Suppressor macrophage (primary cell): ENCODE results near the gene TMEM59L.
"Not testable (repeated sequence)": the region's sequence is repeated elsewhere in the genome, so short reads cannot be mapped to it uniquely, and the experiment has no call there.

ENCODE experiments used
- DNase-seq, 4 experiments: peaks; one replicate each; pipeline ENCODE4 v3.0.0-alpha.2; 2020 to 2022
- total RNA-seq, 17 experiments: gene quantifications; one replicate each; lab custom pipeline; 2026; ENCODE audit warnings: mixed read lengths in 6 of 17, inconsistent platforms in 3 of 17; lab: John Stamatoyannopoulos, UW

The TMEM59L gene
- 0 to 1.7 (median 0) reads per million in 17 experiments for total RNA-seq

DNA sequence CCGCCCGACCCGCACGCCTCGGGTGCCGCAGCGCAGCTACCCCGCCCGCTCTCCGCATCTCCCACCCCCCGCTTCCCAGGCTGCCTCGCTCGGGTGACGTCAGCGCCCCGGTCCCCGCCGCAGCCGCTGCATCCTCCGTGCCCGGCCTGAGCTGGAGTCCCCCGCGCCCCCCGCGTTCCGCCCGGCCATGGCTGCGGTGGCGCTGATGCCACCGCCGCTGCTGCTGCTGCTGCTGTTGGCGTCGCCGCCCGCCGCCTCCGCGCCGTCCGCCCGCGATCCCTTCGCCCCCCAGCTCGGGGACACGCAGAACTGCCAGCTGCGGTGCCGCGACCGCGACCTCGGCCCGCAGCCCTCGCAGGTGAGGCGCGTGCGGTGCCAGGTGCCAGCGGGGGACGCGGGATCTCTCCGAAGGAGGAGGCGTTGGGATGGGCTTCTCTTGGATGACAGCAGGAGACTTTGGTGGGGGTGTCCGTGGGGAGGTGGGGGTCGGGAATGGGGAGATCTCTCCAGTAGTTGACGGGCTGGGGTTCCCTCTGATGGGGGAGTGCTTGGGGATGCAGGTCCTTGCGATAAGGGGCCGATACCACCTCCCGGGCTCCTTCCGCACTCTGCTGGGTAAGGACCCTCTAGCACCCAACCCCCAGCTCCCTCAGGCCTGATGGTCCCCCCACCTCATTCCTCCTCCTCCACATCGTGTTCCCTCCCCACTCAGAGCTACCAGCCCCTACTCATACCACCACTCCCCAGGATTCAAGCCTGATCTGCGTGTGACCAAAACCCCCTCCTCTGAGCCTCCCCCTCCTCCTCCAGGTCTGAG lies at the start of gene TMEM59L:
TMEM59L (plus strand) TSS at position 99 of the 817 bp plus-strand sequence; CDS start at position 188, 89 bp downstream.
- DNase-seq = peak in 1 of 4 experiments; percentile 35

DNA sequence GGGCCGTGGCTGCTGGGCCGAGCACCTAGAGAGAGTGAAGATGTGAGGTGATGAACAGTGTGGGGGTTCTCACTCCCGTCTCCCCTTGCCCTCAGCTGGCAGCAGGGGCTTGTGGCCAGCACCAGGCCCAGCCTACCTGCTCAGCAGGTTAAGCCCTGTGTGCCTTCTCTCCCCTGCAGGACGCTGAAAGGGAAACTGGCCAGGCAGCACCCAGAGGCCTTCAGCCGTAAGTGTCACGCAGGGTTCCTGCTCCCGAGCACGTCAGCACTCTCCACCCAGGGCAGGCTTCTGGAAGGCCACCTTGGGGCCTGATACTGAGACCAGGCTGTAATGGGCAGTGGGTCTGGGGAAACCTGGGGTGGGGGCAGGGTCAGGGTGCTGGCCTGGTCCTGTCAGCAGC lies 45.7 kb upstream of the TMEM59L start:
- DNase-seq = no peak

- no peak for DNase-seq
Measured at GRCh38 chr19:18568367-18568766, 44.3 kb upstream of the TMEM59L start.

- peak; percentile 99 to 100 (median 100) for DNase-seq
Measured at GRCh38 chr19:18571564-18572344, 40.9 kb upstream of the TMEM59L start, which contains the start of gene UBA52. UBA52 (plus strand) TSS chr19:18571857; CDS start chr19:18573301, 1,444 bp downstream.

- DNase-seq = no peak
Measured at GRCh38 chr19:18574691-18575291, 37.9 kb upstream of the TMEM59L start.

- no peak for DNase-seq
Measured at GRCh38 chr19:18576383-18576782, 36.3 kb upstream of the TMEM59L start.

- DNase-seq = no peak
Measured at GRCh38 chr19:18577365-18577914, 35.2 kb upstream of the TMEM59L start.

DNA sequence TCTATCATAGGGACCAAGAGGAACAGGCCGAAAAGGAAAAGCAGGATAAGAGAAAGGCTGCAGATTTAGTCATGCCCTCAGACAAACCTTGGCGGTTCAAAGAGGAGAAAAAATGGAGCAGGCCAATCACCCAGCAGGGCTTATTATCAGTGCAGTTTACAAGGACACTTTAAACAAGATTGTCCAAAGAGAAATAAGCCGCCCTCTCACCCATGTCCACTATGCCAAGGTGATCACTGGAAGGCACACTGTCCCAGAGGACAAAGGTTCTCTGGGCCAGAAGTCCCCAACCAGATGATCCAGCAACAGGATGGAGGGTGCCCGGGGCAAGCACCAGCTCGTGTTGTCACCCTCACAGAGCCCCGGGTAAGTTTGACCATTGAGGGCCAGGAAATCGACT lies 32.4 kb upstream of the TMEM59L start:
- peak in 1 of 4 experiments; percentile 1 for DNase-seq

DNA sequence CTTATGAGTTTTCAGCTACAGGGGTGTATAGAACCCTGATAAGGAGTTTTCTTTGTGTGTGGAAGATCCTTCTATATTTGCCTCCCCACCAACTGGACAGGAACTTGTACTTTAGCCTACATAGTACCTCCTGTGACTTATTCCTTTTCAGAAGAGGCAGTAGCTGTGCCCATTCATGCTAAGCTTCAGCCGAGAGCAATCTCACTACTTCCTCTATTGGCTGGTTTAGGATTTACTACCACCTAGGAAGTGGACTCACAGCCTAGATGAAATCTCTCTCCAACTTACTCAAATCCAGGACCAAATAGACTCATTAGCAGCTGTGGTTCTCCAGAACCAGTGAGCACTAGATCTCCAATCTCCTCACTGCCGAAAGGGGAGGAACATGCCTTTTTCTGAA lies 26.4 kb upstream of the TMEM59L start:
- DNase-seq = peak; percentile 67 to 82 (median 75)

- DNase-seq = no peak
Measured at GRCh38 chr19:18587561-18587960, 25.1 kb upstream of the TMEM59L start.

DNA sequence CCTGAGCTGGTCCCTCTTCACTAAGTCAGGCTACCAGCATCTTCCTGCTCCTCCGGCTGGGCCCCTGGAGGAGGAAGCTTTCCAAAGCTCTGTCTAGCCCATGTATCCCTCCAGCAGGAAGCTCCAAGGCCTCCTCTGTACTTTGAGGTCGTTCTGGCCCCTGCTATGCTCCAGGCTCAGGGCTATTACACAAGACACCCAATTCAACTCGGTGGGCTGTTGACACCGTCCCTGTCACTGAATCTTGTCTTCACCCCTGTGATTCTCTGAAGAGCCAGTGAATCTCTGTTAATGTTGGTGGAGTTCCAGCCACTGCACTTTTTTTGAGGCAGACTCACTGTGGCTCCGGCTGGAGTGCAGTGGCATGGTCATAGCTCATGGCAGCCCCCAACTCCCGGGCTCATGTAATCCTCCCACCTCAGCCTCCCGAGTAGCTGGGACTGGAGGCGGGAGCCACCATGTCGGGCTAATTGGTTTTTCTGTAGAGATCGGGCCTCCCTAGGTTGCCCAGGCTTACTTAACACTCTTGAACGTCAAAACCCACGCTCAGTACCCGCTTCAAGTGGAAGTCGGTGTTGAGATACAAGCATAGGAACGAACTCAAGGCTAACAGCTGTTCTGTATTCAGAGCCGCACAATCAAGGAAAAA lies 24.6 kb upstream of the TMEM59L start:
- peak in 1 of 4 experiments; percentile 28 for DNase-seq

- peak; percentile 89 to 98 (median 92) for DNase-seq
Measured at GRCh38 chr19:18588611-18589379, 23.9 kb upstream of the TMEM59L start, which contains the start of gene REX1BD. REX1BD (plus strand) TSS chr19:18588798; CDS start chr19:18588802, 4 bp downstream.

DNA sequence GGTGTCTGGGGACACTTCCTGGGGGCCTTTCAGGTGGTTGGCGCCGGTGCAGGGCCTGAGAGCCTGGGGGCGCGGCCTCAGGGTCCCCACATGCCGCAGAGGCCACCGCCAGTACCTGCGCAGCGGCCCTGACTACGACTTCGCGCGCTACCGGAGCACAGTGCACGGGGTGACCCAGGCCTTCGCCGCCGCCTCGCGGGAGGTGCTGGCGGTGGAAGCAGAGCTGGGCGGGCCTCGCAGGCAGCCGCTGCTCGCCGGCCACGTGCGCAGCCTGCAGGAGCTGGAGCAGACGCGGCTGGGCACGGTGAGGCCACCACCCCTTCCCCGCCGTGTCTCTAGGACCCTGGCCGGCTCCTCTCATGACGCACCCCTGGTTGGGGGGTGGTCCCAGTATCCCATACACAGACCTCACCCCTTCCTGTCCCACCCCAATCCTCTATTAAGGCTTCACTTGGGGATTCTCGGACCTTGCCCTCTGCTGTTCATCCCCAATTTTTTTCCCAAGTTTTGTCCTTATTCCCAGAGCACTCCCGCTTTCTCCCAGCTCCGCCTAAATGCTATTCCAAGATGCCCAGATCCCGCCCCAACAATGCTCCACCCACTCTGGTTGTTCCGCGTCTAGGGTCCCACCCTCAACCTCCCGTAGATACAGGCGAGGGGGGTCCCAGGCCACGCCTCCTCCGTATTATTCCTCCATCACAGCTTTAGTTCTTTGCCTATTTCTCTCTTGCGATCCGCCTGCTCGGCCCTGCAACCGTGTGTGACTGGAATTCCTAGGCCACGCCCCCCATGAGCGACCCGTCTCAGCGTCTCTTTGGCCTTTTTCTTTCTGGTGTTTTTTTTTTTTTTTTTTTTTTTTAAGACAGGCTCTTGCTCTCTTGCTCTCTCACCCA lies 23.0 kb upstream of the TMEM59L start:
- peak; percentile 64 to 88 (median 77) for DNase-seq

DNA sequence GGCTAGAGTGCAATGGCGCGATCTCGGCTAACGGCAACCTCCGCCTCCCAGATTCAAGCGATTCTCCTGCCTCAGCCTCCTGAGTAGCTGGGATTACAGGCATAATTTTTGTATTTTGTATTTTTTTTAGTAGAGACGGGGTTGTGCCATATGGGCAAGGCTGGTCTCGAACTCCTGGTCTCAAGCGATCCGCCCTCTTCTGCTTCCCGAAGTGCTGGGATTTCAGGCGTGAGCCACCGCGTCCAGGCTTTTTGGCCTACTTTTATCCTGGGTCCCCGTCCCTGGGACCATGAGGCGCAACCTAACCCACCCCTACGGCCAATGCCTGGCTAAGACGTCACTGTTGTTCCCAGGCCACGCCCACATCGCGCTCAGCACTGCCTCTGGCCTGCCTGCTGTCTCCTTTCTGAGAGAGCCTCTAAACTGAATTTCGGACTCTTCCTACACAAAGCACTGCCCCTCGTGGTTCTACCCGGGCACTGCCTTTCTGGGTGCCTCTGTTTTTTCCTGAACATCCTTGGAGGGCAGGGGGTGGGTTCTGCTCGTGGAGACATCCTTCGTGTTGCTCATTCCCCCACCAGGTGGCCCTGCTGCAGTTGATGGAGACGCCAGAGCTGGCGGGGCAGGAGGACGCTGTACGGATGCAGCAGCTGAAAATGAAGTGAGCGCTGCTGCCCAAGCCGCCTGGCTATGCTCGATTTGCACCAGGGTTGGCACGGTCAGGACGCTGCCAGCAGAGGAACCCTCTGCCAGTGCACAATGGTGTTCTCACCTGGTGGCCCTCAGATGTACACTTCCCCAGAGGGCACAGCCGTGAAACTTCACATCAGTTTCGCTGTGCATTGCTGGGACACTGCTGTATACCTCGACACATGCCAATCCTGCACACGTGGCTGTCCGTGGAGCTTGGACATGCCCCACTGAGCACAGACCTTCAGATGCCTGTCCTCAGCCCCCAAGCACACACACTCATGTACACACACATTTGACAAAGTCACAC lies 22.1 kb upstream of the TMEM59L start:
- peak; percentile 41 to 57 (median 52) for DNase-seq

DNA sequence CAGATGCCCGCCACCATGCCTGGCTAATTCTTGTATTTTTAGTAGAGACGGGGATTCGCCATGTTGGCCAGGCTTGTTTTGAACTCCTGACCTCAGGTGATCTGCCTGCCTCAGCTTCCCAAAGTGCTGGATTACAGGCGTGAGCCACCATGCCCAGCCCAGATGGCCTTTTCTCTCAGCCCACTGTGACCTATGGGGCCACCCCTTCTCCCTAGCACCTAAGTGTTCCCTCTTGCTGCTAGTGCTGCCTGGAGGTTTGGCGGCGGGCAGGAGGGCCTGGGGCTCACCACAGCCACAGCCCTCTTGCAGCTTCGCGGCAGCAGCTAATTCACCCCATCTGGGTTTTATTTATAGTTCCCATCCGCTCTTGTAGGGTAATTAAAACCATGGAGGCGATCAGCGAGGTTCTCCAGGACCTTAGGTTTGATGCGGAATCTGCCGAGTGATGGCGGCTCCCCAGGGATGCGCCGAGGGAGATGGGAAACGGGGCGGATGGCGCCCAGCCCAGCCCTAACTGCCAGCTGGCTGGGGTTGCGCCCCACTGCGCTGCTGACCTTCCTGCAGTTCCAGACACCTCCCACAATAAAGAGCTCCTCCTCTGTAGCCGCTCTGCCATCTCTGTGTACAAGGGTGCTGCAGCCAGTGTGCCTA lies 20.8 kb upstream of the TMEM59L start:
- no peak for DNase-seq

GRCh38 chr19:18592732-18593131 lies 19.9 kb upstream of the TMEM59L start:
- DNase-seq = not testable (repeated sequence)

- no peak for DNase-seq
Measured at GRCh38 chr19:18593367-18594095, 19.1 kb upstream of the TMEM59L start.
